ENCODE data around the gene PAPOLB. TPM values are rescaled to one million over a fixed set of nuclear protein-coding genes. Genes with fewer than 3 reads are reported as not detected.

Gene PAPOLB
- total and polyA plus RNA-seq, 7 donors, result 0.03 to 1.1 (median 0.38) TPM; not detected in 3

- no peaks in the 10 kb centered on the region for H3K4me1 ChIP-seq
- H3K9me3 ChIP-seq, result no peaks in the 10 kb centered on the region
- intact Hi-C loops (cut with DNase I), result no loop called here
- H3K36me3 ChIP-seq, result no peaks in the 10 kb centered on the region
- 75 to 84% methylated on average over 6 of the region's 6 CpGs for WGBS, 2 donors
- H3K4me3 ChIP-seq, result no peak overlapping the region
- no peaks in the 10 kb centered on the region for H3K27me3 ChIP-seq
- DNase-seq, result no peak
- H3K27ac ChIP-seq, result no peak overlapping the region
- TF ChIP-seq POLR2AphosphoS5 (IDR thresholded peaks at IDR 0.05) (no peak), CTCF (IDR thresholded peaks at IDR 0.05) (no peak), EP300 (IDR thresholded peaks at IDR 0.05) (no peak), POLR2A (IDR thresholded peaks at IDR 0.05) (no peak)
Measured at GRCh38 chr7:4854916-4855315, 6.9 kb downstream of the PAPOLB start.

- DNase-seq, result no peak
- WGBS, 2 donors, result 79 to 83% methylated on average over 6 of the region's 6 CpGs
- no peaks in the 10 kb centered on the region for H3K9me3 ChIP-seq
- intact Hi-C loops (cut with DNase I), result no loop called here
- no peak overlapping the region for H3K4me3 ChIP-seq
- no peaks in the 10 kb centered on the region for H3K36me3 ChIP-seq
- H3K4me1 ChIP-seq, result peaks cover 0 to 5% (median 0%) of the 10 kb centered on the region in 4 donors
- no peak for TF ChIP-seq POLR2A (IDR thresholded peaks at IDR 0.05)
- TF ChIP-seq EP300 (IDR thresholded peaks at IDR 0.05), result no peak
- no peak for TF ChIP-seq CTCF (IDR thresholded peaks at IDR 0.05)
- TF ChIP-seq POLR2AphosphoS5 (IDR thresholded peaks at IDR 0.05), result no peak
- H3K27ac ChIP-seq, result no peak overlapping the region
- H3K27me3 ChIP-seq, result no peaks in the 10 kb centered on the region
Measured at GRCh38 chr7:4851459-4852422, 10.1 kb downstream of the PAPOLB start.

- TF ChIP-seq POLR2AphosphoS5 (IDR thresholded peaks at IDR 0.05), result no peak
- no peak for TF ChIP-seq POLR2A (IDR thresholded peaks at IDR 0.05)
- TF ChIP-seq CTCF (IDR thresholded peaks at IDR 0.05), result no peak
- no peak for TF ChIP-seq EP300 (IDR thresholded peaks at IDR 0.05)
- no peak overlapping the region for H3K4me3 ChIP-seq
- H3K4me1 ChIP-seq, result peaks cover 0 to 5% (median 0%) of the 10 kb centered on the region in 4 donors
- 82 to 93% methylated on average over 8 of the region's 8 CpGs for WGBS, 2 donors
- no peaks in the 10 kb centered on the region for H3K36me3 ChIP-seq
- H3K9me3 ChIP-seq, result no peaks in the 10 kb centered on the region
- no peak overlapping the region for H3K27ac ChIP-seq
- intact Hi-C loops (cut with DNase I), result no loop called here
- no peaks in the 10 kb centered on the region for H3K27me3 ChIP-seq
- no peak for DNase-seq
Measured at GRCh38 chr7:4850262-4850795, 11.5 kb downstream of the PAPOLB start.

GRCh38 chr7:4849390-4849789, 12.4 kb downstream of the PAPOLB start:
- Histone ChIP-seq H3K27ac (no peak overlapping the region), H3K4me1 (peaks cover 0 to 5% (median 0%) of the 10 kb centered on the region in 4 donors), H3K4me3 (no peak overlapping the region), H3K27me3 (no peaks in the 10 kb centered on the region), H3K9me3 (no peaks in the 10 kb centered on the region), H3K36me3 (no peaks in the 10 kb centered on the region)
- TF ChIP-seq CTCF (IDR thresholded peaks at IDR 0.05), result peak in 1 of 4 experiments; percentile 13
- TF ChIP-seq POLR2AphosphoS5 (IDR thresholded peaks at IDR 0.05), result no peak
- 36 to 47% methylated on average over 4 of the region's 4 CpGs for WGBS, 2 donors
- intact Hi-C loops (cut with DNase I), result no loop called here
- no peak for DNase-seq
